Measurements from ENCODE around the gene FAM107B. TPM values are rescaled to one million over a fixed set of nuclear protein-coding genes. Genes with fewer than 3 reads are reported as not detected.
A peak's percentile ranks its signal among the peaks of the same experiment; 100 is the strongest.

FAM107B gene
- total and polyA plus RNA-seq, 10 of the 15 experiments (the other 5 are each of a cell fraction or from before 2014, with no cell fraction given) = 22.9 to 162 (median 86.6) TPM

- TF ChIP-seq RFX5 (IDR thresholded peaks at IDR 0.05; ENCODE audit: low read depth, low read length) (no peak), ATF2 (IDR thresholded peaks at IDR 0.05; ENCODE audit: low read length) (no peak), MXI1 (IDR thresholded peaks at IDR 0.05; ENCODE audit: low read depth, low read length) (no peak), RAD51 (IDR thresholded peaks at IDR 0.05) (no peak), KDM1A (IDR thresholded peaks at IDR 0.05; ENCODE audit: borderline replicate concordance) (no peak), NR2F1 (conservative IDR thresholded peaks at IDR 0.05) (peak; percentile 89), FOS (IDR thresholded peaks at IDR 0.05; ENCODE audit: borderline replicate concordance, extremely low read depth, insufficient read length) (no peak), EP300 (IDR thresholded peaks at IDR 0.05; ENCODE audit: borderline replicate concordance in 1 of 2, control insufficient read depth in 1 of 2, low read depth in 2 of 2, low read length in 2 of 2) (0 out of 4 replicates have a peak, but pooled peaks of 1 of the 2 experiments have one; percentile 18), ELK1 (IDR thresholded peaks at IDR 0.05; ENCODE audit: low read depth, low read length) (no peak), USF2 (IDR thresholded peaks at IDR 0.05; ENCODE audit: borderline replicate concordance, low read depth, low read length) (no peak), MAX (IDR thresholded peaks at IDR 0.05; ENCODE audit: low read depth, low read length) (no peak), EGR1 (IDR thresholded peaks at IDR 0.05; ENCODE audit: borderline replicate concordance in 1 of 2, low read depth in 2 of 2, low read length in 2 of 2) (no peak), ZNF687 (IDR thresholded peaks at IDR 0.05) (no peak; the same call in 1 of the 2 replicates), MTA3 (IDR thresholded peaks at IDR 0.05; ENCODE audit: borderline replicate concordance, low read length) (no peak), ASH2L (IDR thresholded peaks at IDR 0.05; ENCODE audit: borderline replicate concordance, low read depth) (no peak), JUNB (IDR thresholded peaks at IDR 0.05) (no peak), KLF5 (IDR thresholded peaks at IDR 0.05; ENCODE audit: partially characterized antibody) (no peak), IKZF1 (conservative IDR thresholded peaks at IDR 0.05) (peak; percentile 89), TAF1 (IDR thresholded peaks at IDR 0.05; ENCODE audit: borderline replicate concordance, low read depth, low read length) (no peak), NKRF (conservative IDR thresholded peaks at IDR 0.05) (no peak)
Measured at GRCh38 chr10:14608381-14609001, 166.2 kb downstream of the FAM107B start (continued).

Measured in GM12878 (cell line).